ENCODE measurements around the gene CORO2B.

CORO2B gene

GRCh38 chr15:68578980-68579935 lies at the start of gene CORO2B:
Gene CORO2B (plus strand): TSS chr15:68578993. CDS start chr15:68579263, 270 bp downstream.
- Histone ChIP-seq H3K9me3 (ENCODE audit: control insufficient read depth, low read length) (no peaks in the 10 kb centered on the region), H2AFZ (peak within 1 kb of the TSS; percentile 66), H3K27me3 (ENCODE audit: control insufficient read depth, insufficient read depth, low read length) (no peaks in the 10 kb centered on the region), H3K4me2 (ENCODE audit: low read length) (peak within 1 kb of the TSS; percentile 76), H3K9ac (no peak within 1 kb of the TSS), H3K36me3 (ENCODE audit: control insufficient read depth, insufficient read depth, low read length) (no peaks in the 10 kb centered on the region), H3K4me3 (ENCODE audit: low read depth, low read length) (peak within 1 kb of the TSS; percentile 40), H3K79me2 (no peaks in the 10 kb centered on the region), H3K27ac (no peak within 1 kb of the TSS), H3K4me1 (no peaks in the 10 kb centered on the region)
- no peak for TF ChIP-seq CTCF (IDR thresholded peaks at IDR 0.05)

GRCh38 chr15:68531387-68532179 lies 47.2 kb upstream of the CORO2B start:
- TF ChIP-seq CTCF (IDR thresholded peaks at IDR 0.05), result no peak
- Histone ChIP-seq H3K4me2 (ENCODE audit: low read length) (no peak overlapping the region), H3K4me1 (no peaks in the 10 kb centered on the region), H3K9ac (no peak overlapping the region), H3K27me3 (ENCODE audit: control insufficient read depth, insufficient read depth, low read length) (no peaks in the 10 kb centered on the region), H2AFZ (no peak overlapping the region), H3K36me3 (ENCODE audit: control insufficient read depth, insufficient read depth, low read length) (no peaks in the 10 kb centered on the region), H3K79me2 (no peaks in the 10 kb centered on the region), H3K27ac (no peak overlapping the region), H3K9me3 (ENCODE audit: control insufficient read depth, low read length) (no peaks in the 10 kb centered on the region), H3K4me3 (ENCODE audit: low read depth, low read length) (no peak overlapping the region)

- Histone ChIP-seq H3K9ac (no peak overlapping the region), H3K27me3 (ENCODE audit: control insufficient read depth, insufficient read depth, low read length) (no peaks in the 10 kb centered on the region), H3K4me3 (ENCODE audit: low read depth, low read length) (no peak overlapping the region), H3K27ac (no peak overlapping the region), H3K4me2 (ENCODE audit: low read length) (no peak overlapping the region), H3K4me1 (no peaks in the 10 kb centered on the region), H3K36me3 (ENCODE audit: control insufficient read depth, insufficient read depth, low read length) (no peaks in the 10 kb centered on the region), H3K79me2 (no peaks in the 10 kb centered on the region), H3K9me3 (ENCODE audit: control insufficient read depth, low read length) (no peaks in the 10 kb centered on the region), H2AFZ (no peak overlapping the region)
- TF ChIP-seq CTCF (IDR thresholded peaks at IDR 0.05), result no peak
These were observed 42.3 kb upstream of the CORO2B start for GRCh38 chr15:68536331-68537095.

- TF ChIP-seq CTCF (IDR thresholded peaks at IDR 0.05), result no peak
- Histone ChIP-seq H2AFZ (no peak overlapping the region), H3K27ac (no peak overlapping the region), H3K4me3 (ENCODE audit: low read depth, low read length) (no peak overlapping the region), H3K79me2 (no peaks in the 10 kb centered on the region), H3K4me1 (no peaks in the 10 kb centered on the region), H3K27me3 (ENCODE audit: control insufficient read depth, insufficient read depth, low read length) (no peaks in the 10 kb centered on the region), H3K9ac (no peak overlapping the region), H3K36me3 (ENCODE audit: control insufficient read depth, insufficient read depth, low read length) (no peaks in the 10 kb centered on the region), H3K4me2 (ENCODE audit: low read length) (no peak overlapping the region), H3K9me3 (ENCODE audit: control insufficient read depth, low read length) (no peaks in the 10 kb centered on the region)
These were observed 41.7 kb upstream of the CORO2B start for GRCh38 chr15:68537097-68537496.

Measured in parathyroid adenoma (tissue), 2 donors.